HFFc6 (cell line): ENCODE measurements around the gene EIF5AL1. TPM values are rescaled to one million over a fixed set of nuclear protein-coding genes. Genes with fewer than 3 reads are reported as not detected.
"Not testable (repeated sequence)": the region's sequence is repeated elsewhere in the genome, so short reads cannot be mapped to it uniquely, and the experiment has no call there.

Source experiments
- DNase-seq: peaks from one replicate; pipeline ENCODE4 v3.0.0-alpha.2; 2018
- H3K27ac Mint-ChIP-seq: 2 replicates; pipeline ENCODE4 v1.8.0; 2020; ENCODE audit warnings: mild to moderate bottlenecking, mixed read lengths
- H3K27me3 Mint-ChIP-seq: 2 replicates; pipeline ENCODE4 v1.8.0; 2021; ENCODE audit warnings: mild to moderate bottlenecking, moderate library complexity, mixed read lengths; ENCODE audit not compliant: insufficient read depth
- H3K36me3 Mint-ChIP-seq: 2 replicates; pipeline ENCODE4 v1.8.0; 2021; ENCODE audit warnings: low read depth, mixed read lengths
- H3K4me1 Mint-ChIP-seq: 2 replicates; pipeline ENCODE4 v1.8.0; 2020; ENCODE audit warnings: low read depth, mixed read lengths
- H3K4me3 Mint-ChIP-seq: 2 replicates; pipeline ENCODE4 v1.8.0; 2020; ENCODE audit warnings: mild to moderate bottlenecking, moderate library complexity, mixed read lengths
- H3K9me3 Mint-ChIP-seq: 2 replicates; pipeline ENCODE4 v1.8.0; 2020; ENCODE audit warnings: mild to moderate bottlenecking, mixed read lengths
- total RNA-seq, 6 experiments: library from RNA; stranded (reverse); fragmentation: NEBNext Ultra II Directional; extraction: Animal tissue kit (Norgen Biotek cat#: 25700); gene quantifications; 2 replicates in 1 of 6; 3 replicates in 5 of 6; pipeline ENCODE4 v1.2.3, GENCODE V29; 2021
- TF ChIP-seq, protein P1 (sequence below): fragments of 200-600 bp; sonication (generic); IDR thresholded peaks from 2 replicates; pipeline ENCODE4 v1.5.0; 2021; ENCODE audit warnings: antibody characterized with exemption, mild to moderate bottlenecking

Gene EIF5AL1
- total RNA-seq, 6 experiments from 2014 or later, result 0.41 to 0.61 (median 0.48) TPM

DNA sequence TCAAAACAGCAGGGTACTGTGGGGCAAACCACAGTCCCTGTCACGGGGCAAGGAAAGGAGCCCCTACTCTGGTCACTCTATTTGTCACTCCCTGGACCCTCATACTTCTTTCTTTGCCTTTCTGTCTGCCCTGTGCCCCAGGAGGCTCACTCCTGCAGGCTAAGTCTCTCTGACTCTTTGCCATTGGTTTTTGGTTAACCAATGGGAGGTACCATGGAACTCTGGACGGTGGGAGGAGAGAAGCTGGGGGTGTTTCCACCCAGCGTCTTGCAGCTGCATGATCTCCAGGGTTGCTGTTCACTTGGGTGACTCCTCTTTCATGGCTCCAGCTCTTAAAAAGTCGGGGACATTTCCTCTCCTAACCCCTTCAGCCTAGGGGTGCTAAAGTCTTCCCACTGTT is 15.4 kb upstream of the EIF5AL1 start:
- TF ChIP-seq, protein P1, sequence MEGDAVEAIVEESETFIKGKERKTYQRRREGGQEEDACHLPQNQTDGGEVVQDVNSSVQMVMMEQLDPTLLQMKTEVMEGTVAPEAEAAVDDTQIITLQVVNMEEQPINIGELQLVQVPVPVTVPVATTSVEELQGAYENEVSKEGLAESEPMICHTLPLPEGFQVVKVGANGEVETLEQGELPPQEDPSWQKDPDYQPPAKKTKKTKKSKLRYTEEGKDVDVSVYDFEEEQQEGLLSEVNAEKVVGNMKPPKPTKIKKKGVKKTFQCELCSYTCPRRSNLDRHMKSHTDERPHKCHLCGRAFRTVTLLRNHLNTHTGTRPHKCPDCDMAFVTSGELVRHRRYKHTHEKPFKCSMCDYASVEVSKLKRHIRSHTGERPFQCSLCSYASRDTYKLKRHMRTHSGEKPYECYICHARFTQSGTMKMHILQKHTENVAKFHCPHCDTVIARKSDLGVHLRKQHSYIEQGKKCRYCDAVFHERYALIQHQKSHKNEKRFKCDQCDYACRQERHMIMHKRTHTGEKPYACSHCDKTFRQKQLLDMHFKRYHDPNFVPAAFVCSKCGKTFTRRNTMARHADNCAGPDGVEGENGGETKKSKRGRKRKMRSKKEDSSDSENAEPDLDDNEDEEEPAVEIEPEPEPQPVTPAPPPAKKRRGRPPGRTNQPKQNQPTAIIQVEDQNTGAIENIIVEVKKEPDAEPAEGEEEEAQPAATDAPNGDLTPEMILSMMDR, result no peak
- H3K9me3 Mint-ChIP-seq, result no peaks in the 10 kb centered on the region
- no peak overlapping the region for H3K27ac Mint-ChIP-seq
- no peak for DNase-seq
- peaks cover 18% of the 10 kb centered on the region for H3K27me3 Mint-ChIP-seq
- H3K36me3 Mint-ChIP-seq, result no peaks in the 10 kb centered on the region
- H3K4me3 Mint-ChIP-seq, result no peak overlapping the region
- H3K4me1 Mint-ChIP-seq, result no peaks in the 10 kb centered on the region

GRCh38 chr10:79498291-79498829 is 14.0 kb upstream of the EIF5AL1 start:
- Mint-ChIP-seq H3K4me3 (no peak overlapping the region), H3K27ac (no peak overlapping the region), H3K4me1 (peaks cover 8% of the 10 kb centered on the region), H3K36me3 (no peaks in the 10 kb centered on the region), H3K9me3 (no peaks in the 10 kb centered on the region), H3K27me3 (peaks cover 18% of the 10 kb centered on the region)
- TF ChIP-seq, protein P1, result no peak
- no peak for DNase-seq

GRCh38 chr10:79502561-79503309 is 9.6 kb upstream of the EIF5AL1 start:
- H3K4me3 Mint-ChIP-seq, result peak overlapping the region; percentile 40
- no peaks in the 10 kb centered on the region for H3K9me3 Mint-ChIP-seq
- H3K4me1 Mint-ChIP-seq, result peaks cover 28% of the 10 kb centered on the region
- TF ChIP-seq, protein P1, result peak; percentile 55
- peaks cover 7% of the 10 kb centered on the region for H3K27me3 Mint-ChIP-seq
- no peak for DNase-seq
- H3K27ac Mint-ChIP-seq, result no peak overlapping the region; the same call in 1 of the 2 replicates
- H3K36me3 Mint-ChIP-seq, result no peaks in the 10 kb centered on the region; the same call in 1 of the 2 replicates

GRCh38 chr10:79503787-79504186 is 8.5 kb upstream of the EIF5AL1 start:
- not testable (repeated sequence) for H3K4me3 Mint-ChIP-seq, H3K9me3 Mint-ChIP-seq, H3K27ac Mint-ChIP-seq, H3K27me3 Mint-ChIP-seq, H3K36me3 Mint-ChIP-seq, DNase-seq
- H3K4me1 Mint-ChIP-seq, result peaks cover 39% of the 10 kb centered on the region

DNA sequence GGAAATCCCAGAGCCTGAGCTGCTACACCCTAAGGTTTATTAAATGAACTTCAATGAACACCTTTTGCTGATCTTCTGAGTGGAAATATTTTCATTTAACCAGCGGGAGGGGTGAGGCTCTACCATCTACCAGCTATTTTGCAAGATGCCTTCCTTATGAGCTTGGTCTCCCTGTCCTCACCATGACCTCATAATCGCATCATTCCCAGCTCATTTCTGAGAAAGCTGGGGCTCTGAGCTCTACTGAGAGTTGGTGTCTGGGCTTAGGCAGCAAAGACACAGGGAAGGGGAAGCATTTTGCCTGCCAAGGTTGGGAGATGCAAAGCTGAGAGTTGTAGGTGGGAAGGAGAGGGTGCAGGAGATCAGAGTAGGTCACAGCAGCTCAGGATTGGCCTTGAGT is 7.8 kb upstream of the EIF5AL1 start:
- not testable (repeated sequence) for H3K36me3 Mint-ChIP-seq, H3K9me3 Mint-ChIP-seq, H3K4me3 Mint-ChIP-seq, DNase-seq, H3K27me3 Mint-ChIP-seq, H3K27ac Mint-ChIP-seq
- H3K4me1 Mint-ChIP-seq, result peaks cover 39% of the 10 kb centered on the region

DNA sequence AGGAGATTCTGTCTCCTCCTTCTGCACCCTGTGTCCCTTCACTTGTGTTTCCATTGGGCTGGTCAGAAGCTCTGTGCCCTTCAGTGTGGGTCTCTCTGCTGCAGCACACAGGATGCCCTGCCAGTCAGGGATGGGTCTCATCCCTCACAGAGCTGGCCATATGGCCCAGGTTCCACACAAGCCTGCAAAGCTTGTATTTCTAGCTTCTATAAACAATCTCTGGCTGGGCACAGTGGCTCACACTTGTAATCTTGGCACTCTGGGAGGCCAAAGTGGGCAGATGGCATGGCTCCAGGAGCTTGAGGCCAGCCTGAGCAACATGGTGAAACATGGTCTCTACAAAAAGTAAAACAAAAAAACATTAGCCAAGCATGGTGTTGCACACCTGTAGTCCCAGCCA is 7.0 kb upstream of the EIF5AL1 start:
- H3K9me3 Mint-ChIP-seq, result not testable (repeated sequence)

DNA sequence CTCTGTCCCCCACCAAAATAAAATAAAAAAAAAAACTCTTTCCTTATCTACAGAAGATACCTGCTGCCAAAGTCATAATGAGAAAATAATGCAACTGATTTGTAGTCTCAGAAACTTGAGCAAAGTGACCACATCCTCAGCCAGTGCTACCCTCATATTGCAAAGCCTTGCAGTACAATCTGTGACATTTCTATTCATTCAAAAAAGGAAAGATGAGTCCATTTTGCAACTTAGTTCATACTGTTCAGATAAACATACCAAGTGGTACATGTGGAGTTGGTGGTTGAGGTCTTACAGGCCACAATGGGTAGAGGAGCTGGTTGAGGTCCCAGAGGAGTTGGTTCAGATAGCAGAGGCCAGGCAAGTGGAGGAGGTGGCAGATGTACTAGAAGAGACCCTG is 6.5 kb upstream of the EIF5AL1 start:
- Mint-ChIP-seq H3K27ac (no peak overlapping the region), H3K27me3 (peaks cover 2% of the 10 kb centered on the region; the same call in 1 of the 2 replicates), H3K36me3 (no peaks in the 10 kb centered on the region; the same call in 1 of the 2 replicates), H3K4me1 (peaks cover 39% of the 10 kb centered on the region), H3K4me3 (no peak overlapping the region), H3K9me3 (no peaks in the 10 kb centered on the region)
- DNase-seq, result no peak
- TF ChIP-seq, protein P1, result no peak

More for the DNA sequence above, 7.0 kb upstream of the EIF5AL1 start:
- H3K27ac Mint-ChIP-seq, DNase-seq, H3K36me3 Mint-ChIP-seq, H3K27me3 Mint-ChIP-seq, H3K4me3 Mint-ChIP-seq: not testable (repeated sequence)
- peaks cover 39% of the 10 kb centered on the region for H3K4me1 Mint-ChIP-seq
